KOPT-K1 (cell line): ENCODE measurements around the gene UPK3A.

Experiments
- H3K27ac ChIP-seq: fragments of 200-600 bp; sonication (generic); 2 replicates; pipeline ENCODE4 v1.5.1; 2016; ENCODE audit warnings: antibody characterized with exemption, mild to moderate bottlenecking, low read depth, low read length; ENCODE audit not compliant: poor library complexity, severe bottlenecking
- H3K36me3 ChIP-seq: fragments of 200-600 bp; sonication (generic); 2 replicates; pipeline ENCODE4 v1.5.1; 2017; ENCODE audit warnings: antibody characterized with exemption, mild to moderate bottlenecking, low read length, moderate library complexity; ENCODE audit not compliant: insufficient read depth
- H3K9me3 ChIP-seq: fragments of 200-600 bp; sonication (generic); 2 replicates; pipeline ENCODE4 v1.5.1; 2017; ENCODE audit warnings: antibody characterized with exemption, low read length, mild to moderate bottlenecking; ENCODE audit not compliant: insufficient read depth, poor library complexity, severe bottlenecking

The UPK3A gene

GRCh38 chr22:45335021-45335818 is 50.5 kb downstream of the UPK3A start:
- H3K36me3 ChIP-seq, result peaks cover 66% of the 10 kb centered on the region

GRCh38 chr22:45335854-45336522 is 51.2 kb downstream of the UPK3A start:
- no peaks in the 10 kb centered on the region for H3K9me3 ChIP-seq
- peaks cover 66% of the 10 kb centered on the region for H3K36me3 ChIP-seq
- no peak overlapping the region for H3K27ac ChIP-seq

More at GRCh38 chr22:45335021-45335818, 50.5 kb downstream of the UPK3A start:
- H3K9me3 ChIP-seq, result no peaks in the 10 kb centered on the region
- H3K27ac ChIP-seq, result no peak overlapping the region

DNA sequence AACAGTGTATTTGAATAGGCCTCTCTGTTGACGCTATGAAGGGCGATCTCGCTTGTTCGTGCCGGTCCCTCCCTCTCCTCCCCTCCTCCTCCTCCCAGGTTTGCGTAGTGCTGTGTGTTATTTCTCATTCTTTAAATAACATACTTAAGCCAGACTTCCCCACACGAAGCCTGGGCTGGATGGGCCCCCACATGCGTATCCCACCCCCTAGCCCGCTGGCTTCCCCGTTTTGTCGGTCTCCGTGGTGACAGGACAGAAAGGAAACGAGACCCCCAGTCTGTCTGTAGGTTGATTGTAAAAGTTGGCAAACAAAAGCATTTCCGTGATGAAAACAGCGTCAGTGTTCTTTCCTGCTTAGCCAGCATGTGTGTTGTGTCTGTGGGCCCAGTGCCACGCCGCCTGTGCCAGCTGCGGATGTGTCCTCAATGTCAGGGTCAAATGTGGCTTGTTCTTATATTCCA is 52.3 kb downstream of the UPK3A start:
- Histone ChIP-seq H3K27ac (no peak overlapping the region), H3K36me3 (peaks cover 60% of the 10 kb centered on the region), H3K9me3 (no peaks in the 10 kb centered on the region)

- Histone ChIP-seq H3K9me3 (no peaks in the 10 kb centered on the region), H3K27ac (no peak overlapping the region), H3K36me3 (peaks cover 55% of the 10 kb centered on the region)
Measured at GRCh38 chr22:45337536-45337935, 52.8 kb downstream of the UPK3A start.

DNA sequence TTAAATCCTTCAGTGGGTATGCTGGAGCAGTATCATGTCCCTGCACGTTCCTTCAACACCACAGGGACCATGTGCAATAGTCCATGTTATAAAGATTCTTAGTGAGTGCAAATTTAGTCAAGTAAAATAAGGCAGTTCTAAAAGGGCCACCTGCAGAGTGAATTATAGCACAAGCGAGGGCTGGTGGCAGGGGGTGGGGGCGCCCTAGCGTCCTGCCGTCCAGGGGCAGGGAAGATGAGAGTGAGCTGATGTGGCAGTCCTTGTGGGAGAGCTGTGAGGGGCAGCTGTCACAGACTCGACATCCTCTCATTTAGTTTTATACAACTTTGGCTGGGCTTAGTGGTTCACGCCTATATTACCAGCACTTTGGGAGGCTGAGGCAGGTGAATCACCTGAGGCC is 54.0 kb downstream of the UPK3A start:
- no peaks in the 10 kb centered on the region for H3K9me3 ChIP-seq
- no peak overlapping the region for H3K27ac ChIP-seq
- H3K36me3 ChIP-seq, result peaks cover 49% of the 10 kb centered on the region

DNA sequence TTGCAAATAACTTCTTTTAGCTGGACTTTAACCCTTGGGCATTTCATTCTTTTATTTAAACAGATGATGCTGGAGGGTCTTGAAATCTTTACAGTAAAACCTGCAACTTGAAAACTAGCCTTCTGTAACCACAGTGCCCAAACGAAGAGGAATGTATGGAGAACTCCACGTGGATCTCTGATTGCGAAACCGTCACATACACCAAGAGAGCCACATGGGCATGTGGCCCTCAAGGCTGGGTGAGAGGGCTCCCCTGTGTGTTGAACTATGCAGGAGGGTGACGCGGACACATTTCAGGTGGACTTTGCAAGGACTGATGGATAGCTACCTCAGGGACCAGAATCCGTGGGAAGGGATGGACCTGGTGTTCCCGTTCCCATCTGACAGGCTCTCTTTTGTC is 55.6 kb downstream of the UPK3A start:
- no peak overlapping the region for H3K27ac ChIP-seq
- H3K36me3 ChIP-seq, result peaks cover 38% of the 10 kb centered on the region
- H3K9me3 ChIP-seq, result no peaks in the 10 kb centered on the region

- no peaks in the 10 kb centered on the region for H3K9me3 ChIP-seq
- H3K27ac ChIP-seq, result peak overlapping the region; percentile 15
- H3K36me3 ChIP-seq, result peaks cover 26% of the 10 kb centered on the region; the same call in 1 of the 2 replicates
Measured at GRCh38 chr22:45341498-45341897, 56.7 kb downstream of the UPK3A start.

DNA sequence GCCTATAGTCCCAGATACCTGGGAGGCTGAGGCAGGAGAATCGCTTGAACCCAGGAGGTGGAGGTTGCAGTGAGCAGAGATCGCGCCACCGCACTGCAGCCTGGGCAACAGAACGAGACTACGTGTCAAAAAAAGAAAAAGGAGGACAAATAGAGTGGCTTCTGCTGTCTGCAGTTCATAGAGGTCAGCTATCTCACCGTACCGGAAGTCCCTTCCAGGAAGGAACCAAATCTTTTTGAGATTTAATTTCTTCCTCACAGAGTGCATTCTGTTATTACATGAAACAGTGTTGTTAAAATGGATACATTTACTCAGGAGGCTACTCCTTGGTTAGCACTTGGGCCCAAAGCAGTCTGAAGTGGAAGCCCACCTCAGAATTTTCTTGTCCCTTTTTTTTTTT is 58.4 kb downstream of the UPK3A start:
- Histone ChIP-seq H3K27ac (no peak overlapping the region), H3K36me3 (peaks cover 21% of the 10 kb centered on the region; the same call in 1 of the 2 replicates), H3K9me3 (no peaks in the 10 kb centered on the region)

DNA sequence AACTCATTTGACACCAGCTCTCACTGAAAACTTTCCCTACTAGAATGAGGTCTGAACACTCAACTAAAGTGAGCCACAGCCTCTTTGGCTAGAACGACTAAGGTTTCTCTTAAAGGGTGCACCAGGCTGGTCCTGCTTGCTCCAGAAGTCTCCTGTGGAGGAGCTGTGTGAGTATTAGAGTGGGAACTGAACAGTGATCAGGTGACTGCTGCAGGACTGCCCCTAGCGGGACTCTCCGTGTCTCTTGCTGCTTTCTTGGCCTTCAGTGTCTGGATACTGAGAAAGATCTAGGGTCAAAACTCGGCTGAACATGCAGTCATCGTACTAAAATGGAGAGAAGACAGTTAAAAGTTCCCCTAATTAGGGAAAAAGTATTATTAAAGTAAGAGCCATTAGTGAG is 59.6 kb downstream of the UPK3A start:
- Histone ChIP-seq H3K36me3 (peaks cover 17% of the 10 kb centered on the region; the same call in 1 of the 2 replicates), H3K9me3 (no peaks in the 10 kb centered on the region), H3K27ac (no peak overlapping the region)
